Keratinocyte (primary cell): ENCODE results near the gene MIF4GD.

Experiments used
- EZH2 ChIP-seq: IDR thresholded peaks from one replicate; pipeline ENCODE4 v1.6.1; 2012; ENCODE audit warnings: inconsistent platforms, mild to moderate bottlenecking, low read length, moderate library complexity
- TF ChIP-seq, protein P1 (sequence below), 3 experiments: IDR thresholded peaks in 1 of 3; conservative IDR thresholded peaks in 1 of 3; optimal IDR thresholded peaks in 1 of 3; 2 replicates in 2 of 3; 3 replicates in 1 of 3; pipeline versions ENCODE3 to v1.5.1; 2011; ENCODE audit warnings: low read length in 3 of 3, mild to moderate bottlenecking in 3 of 3, moderate library complexity in 2 of 3, control low read depth in 1 of 3, inconsistent platforms in 1 of 3; ENCODE audit not compliant: insufficient read depth in 2 of 3; ENCODE audit errors: extremely low read depth in 1 of 3

DNA sequence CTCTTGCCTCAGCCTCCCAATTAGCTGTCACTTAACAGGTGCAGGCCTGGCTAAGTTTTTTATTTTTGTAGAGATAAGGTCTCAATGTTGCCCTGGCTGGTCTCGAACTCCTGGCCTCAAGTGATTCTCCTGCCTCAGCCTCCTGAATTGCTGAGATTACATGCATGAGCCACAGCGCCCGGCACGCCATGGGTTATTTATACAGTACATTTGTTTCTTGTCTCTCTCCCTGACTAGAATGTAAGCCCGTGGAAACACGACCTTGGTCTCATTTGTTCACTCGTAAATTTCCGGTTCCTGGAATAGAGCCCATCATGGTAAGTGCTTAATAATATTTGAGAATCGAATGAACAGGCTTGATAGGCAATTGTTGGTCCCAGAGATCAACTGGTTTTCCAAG lies 16.2 kb upstream of the MIF4GD start:
- TF ChIP-seq, protein P1, sequence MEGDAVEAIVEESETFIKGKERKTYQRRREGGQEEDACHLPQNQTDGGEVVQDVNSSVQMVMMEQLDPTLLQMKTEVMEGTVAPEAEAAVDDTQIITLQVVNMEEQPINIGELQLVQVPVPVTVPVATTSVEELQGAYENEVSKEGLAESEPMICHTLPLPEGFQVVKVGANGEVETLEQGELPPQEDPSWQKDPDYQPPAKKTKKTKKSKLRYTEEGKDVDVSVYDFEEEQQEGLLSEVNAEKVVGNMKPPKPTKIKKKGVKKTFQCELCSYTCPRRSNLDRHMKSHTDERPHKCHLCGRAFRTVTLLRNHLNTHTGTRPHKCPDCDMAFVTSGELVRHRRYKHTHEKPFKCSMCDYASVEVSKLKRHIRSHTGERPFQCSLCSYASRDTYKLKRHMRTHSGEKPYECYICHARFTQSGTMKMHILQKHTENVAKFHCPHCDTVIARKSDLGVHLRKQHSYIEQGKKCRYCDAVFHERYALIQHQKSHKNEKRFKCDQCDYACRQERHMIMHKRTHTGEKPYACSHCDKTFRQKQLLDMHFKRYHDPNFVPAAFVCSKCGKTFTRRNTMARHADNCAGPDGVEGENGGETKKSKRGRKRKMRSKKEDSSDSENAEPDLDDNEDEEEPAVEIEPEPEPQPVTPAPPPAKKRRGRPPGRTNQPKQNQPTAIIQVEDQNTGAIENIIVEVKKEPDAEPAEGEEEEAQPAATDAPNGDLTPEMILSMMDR (optimal IDR thresholded peaks at IDR 0.05 in 1 of 3, IDR thresholded peaks at IDR 0.05 in 1 of 3, conservative IDR thresholded peaks at IDR 0.05 in 1 of 3; ENCODE audit: extremely low read depth in 1 of 3, insufficient read depth in 2 of 3, low read length in 3 of 3) = no peak
- TF ChIP-seq EZH2 = no peak
